Fibroblast of skin of abdomen (primary cell): Measurements from ENCODE around the gene ZMYM1. TPM values are rescaled to one million over a fixed set of nuclear protein-coding genes. Genes with fewer than 3 reads are reported as not detected.
"Not testable (repeated sequence)": the region's sequence is repeated elsewhere in the genome, so short reads cannot be mapped to it uniquely, and the experiment has no call there.

Experiments used
- DNase-seq: peaks from one replicate; pipeline ENCODE4 v3.0.0-alpha.2; 2013
- polyA plus RNA-seq, 2 experiments: library from polyadenylated mRNA; unstranded; fragments of 120-200 nt; gene quantifications; one replicate each; pipeline ENCODE4 v1.2.1, GENCODE V29; 2013; ENCODE audit not compliant: insufficient read length in 2 of 2

Gene ZMYM1
- polyA plus RNA-seq (2013, experiment 1 of 2; ENCODE audit: insufficient read length), result 8.9 TPM
- polyA plus RNA-seq (2013, experiment 2 of 2; ENCODE audit: insufficient read length), result 9.1 TPM

DNA sequence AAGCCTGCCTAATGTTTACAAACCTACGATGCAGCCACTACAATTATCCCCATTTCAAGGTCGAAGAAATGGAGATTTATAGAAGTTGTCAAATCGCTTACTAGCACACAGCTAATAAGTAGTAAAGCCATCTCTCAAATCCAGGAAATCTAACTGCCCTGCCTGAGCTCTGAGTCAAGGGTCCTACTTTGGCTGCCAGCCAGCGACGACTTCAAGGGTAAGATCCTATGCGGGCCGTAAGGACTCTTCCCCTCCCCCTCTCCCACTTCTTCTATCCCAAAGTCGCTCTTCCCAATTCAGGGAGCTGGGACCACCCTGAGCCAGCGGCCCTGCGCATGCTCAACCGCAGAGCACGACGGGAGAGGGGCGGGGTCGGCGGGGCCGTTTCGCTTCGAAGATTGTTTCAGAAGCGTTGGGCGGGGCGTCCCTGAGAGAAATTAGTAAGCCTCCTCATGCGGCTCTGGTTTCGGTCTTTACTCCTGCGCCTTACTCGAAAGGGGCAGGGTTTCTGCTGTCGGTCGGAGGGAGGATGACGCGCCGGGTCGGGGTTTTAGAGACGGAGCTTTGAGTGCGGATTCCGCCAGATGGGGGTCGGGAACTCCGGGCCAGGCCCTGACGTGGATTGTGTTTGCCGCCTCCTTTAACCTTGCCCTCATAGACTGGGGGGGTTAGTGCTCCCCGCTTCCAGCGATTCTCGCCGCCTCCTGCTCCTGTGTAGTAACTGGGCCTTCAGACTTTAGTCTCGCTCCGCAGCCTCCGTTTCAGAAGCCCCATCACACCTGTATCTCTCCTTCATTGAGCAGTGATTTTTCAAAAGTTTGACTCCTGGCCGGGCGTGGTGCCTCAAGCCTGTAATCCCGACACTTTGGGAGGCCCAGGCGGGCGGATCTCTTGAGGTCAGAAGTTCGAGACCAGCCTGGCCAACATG is at the start of gene ZMYM1:
TSS of gene ZMYM1 (plus strand) at position 383 of the 928 bp plus-strand sequence. CDS start 14,603 bp downstream, outside the sequence.
- DNase-seq, result peak; percentile 89

DNA sequence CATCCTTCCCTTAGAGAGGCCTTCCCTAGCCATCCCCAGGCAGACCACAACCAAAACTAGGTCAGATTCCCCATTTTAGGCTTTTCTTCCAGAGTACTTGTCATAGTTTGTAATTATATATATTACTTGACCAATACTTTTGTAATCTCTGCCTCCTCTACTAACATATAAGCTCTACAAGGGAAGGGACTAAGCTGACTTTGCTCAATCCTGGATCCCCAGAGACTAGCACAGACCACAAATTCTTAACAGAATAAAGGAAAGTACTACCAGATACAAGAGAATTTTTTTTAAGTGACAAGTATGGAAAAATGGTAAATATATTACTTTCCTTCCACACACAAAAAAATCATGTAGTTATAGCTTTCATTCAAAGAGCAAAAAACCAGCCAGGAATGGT is 49.4 kb upstream of the ZMYM1 start:
- peak; percentile 18 for DNase-seq

DNA sequence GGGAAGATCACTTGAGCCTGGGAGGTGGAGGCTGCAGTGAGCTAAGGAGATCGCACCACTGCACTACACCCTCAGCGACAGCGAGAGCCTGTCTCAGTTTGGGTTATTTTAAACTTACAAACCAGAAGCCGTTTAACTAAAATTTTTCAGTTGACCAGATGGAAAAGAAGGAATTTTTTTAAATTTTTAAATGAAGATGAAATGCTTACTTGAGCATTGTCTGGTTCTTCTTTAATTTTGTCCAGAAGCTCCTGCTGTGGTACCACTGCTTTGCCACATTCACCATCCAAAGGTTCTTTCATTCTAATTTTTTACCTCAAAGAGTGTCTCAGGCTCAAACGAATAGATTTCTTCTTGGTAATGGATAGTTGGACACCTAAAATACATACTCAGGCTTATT is 48.8 kb upstream of the ZMYM1 start:
- no peak for DNase-seq

DNA sequence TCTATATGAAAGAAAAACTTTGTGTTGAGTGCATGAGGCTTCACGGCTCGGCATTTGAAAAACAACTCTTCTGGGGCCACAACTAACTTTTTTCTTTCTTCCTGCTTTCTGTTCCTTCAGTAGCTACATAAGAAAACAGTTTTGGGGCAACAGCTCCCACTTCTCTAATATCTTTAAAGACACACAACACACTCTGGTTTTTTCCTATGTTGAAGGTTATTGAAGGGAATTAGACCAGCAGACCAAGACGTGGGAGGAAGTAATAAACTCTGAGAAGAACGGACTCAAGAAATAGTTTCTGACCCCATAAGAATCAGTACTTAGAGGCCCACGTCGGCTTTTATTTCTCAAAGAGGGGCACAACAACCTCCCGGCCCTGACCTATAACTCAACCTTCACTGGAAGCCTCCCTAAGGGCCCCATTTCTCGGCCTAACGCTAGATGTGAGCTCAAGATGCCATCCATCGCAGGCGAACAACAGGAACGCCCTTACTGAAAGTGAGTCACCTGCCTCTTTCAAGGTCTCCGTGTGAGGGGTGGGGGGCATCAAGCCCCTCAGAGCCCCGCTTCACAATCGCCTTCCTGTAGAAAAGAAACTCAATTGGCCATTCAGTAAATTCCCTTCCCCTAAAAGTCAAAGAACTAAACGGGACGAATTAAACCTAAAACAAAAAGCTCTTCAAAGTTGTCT is 48.3 kb upstream of the ZMYM1 start:
- DNase-seq, result peak; percentile 30

DNA sequence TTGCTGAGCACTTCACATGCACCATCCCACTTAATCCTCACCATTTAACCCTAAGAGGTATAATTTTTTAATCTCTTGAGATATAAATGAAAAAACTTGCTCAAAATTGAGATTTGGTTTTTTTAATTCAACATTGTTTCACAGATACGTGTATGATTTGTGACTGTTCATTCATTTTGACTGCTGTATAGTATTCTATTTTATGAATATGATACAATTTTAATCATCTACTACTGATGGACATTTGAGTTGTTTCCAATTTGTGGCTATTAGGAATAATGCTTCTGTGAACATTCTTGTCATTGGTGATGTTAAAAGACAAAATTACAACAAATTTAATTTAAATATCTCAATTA is 46.8 kb upstream of the ZMYM1 start:
- no peak for DNase-seq

DNA sequence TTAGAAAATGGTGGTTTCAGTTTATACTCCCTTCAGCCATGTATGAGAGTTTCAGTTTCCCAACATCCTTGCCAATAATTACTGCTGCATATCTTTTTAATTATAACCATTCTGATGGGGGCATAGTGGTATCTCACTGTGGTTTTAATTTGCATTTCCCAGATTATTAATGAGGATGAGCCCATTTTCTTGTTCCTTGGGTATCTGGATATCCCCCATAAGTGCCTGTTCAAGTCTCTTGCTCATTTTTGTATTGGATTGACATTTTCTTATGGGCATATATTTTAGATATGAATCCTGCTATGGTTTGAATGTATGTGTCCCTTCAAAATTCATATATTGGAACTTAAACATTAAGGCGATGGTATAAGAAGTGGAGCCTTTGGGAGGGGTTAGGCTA is 45.8 kb upstream of the ZMYM1 start:
- no peak for DNase-seq

DNA sequence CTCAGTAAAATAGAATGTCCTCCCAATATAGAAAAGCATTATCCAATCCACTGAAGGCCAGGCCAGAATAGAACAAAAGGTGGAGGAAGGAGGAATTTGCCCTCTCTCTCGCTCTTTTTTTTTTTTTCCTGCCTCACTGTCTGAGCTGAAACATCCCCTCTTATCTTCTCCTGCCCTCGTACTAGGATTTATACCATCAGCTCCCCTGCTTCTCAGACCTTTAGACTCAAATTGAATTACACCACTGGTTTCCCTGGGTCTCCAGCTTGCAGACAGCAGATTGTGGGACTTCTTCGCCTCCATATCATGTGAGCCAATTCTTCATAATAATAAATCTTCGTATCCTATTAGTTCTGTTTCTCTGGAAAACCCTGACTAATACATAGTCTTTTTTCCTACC is 42.6 kb upstream of the ZMYM1 start:
- DNase-seq, result no peak

DNA sequence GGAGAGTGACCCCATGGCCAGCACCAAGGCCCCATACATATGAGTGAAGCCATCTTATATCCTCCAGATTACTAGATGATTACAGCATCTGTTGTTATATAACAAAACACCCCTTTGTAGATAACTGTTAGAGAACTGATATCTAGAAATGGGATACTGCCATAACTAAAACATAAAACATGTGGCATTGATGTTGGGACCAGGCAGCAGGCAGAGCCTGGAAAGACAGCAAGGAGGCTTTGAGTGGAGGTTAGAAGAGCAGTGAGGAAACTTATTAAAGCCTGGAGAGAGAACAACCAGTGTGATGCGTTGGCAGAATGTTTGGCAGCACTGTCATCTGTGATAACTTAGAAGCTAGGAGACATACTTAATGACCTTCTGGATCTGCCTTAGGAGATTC is 42.0 kb upstream of the ZMYM1 start:
- DNase-seq, result no peak

DNA sequence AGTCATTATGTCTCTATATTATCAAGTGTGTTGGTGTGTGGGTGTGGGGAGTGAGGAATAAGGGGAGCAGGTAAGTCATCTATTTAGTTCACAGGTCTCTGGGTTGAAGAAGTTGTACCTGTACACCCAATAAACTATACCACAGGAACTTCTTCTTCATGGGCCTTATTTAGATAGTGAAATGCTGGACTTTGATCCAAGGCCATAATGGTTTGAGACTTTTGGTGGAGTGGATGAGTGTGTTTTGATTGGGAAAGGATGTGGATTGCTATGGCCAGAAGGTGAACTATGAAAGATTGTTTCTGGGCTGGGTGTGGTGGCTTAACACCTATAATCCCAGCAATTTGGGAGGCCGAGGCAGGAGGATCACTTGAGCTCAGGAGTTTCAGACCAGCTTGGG is 40.5 kb upstream of the ZMYM1 start:
- DNase-seq, result no peak

DNA sequence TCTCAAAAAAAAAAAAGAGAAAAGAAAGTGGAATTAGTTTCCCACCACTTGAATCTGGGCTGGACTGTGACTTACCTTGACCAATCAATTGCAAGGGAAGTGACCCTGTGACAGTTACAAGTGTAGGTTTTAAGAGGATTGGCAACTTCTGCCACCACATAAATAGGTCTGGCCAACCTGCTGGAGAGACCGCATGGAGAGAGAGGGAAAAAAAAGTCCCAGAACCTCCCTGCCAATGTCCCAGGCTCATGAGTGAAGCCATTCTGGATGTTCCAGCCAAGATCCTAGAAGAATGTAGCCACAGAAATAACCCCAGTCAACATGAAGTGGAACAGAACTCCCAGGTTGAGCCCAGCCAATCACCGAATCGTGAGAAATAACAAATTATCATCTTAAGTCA is 35.7 kb upstream of the ZMYM1 start:
- DNase-seq, result no peak

DNA sequence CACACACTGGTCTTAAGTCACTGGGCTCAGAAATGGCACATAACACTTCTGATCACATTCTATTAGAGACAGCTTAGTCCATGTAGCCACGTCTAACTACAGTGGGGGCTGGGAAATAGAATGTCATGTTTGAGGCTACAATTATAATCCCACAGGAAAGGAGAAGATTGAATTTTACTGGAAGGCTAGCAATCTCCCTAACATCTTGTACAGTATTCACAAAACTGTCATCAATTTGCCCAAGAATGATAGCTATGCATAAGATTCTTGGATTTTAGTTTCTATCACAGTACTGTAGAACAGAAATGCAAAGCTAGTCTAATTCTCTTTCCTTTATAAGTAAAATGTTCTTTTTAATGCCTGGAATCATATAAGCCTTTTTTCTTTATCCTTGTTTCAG is 34.8 kb upstream of the ZMYM1 start:
- peak; percentile 48 for DNase-seq

DNA sequence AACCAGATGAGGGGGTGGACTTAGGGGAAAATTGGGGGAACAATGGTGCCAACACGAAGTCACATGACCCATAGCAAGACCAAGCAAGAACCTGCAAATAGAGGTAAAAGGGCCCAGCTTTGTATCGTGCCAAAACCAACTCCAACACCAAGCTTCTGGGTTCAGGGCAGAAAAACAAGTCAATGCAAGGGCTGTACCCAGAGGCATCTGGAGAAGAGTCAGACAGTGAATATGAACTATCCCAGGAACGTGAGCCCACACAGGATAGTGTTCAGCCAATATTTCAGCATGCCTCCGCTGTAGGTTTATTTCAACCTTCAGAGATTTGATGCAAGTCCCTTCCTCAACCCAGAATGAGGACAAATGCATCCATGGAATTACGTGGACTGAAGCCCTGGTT is 32.5 kb upstream of the ZMYM1 start:
- DNase-seq, result no peak

DNA sequence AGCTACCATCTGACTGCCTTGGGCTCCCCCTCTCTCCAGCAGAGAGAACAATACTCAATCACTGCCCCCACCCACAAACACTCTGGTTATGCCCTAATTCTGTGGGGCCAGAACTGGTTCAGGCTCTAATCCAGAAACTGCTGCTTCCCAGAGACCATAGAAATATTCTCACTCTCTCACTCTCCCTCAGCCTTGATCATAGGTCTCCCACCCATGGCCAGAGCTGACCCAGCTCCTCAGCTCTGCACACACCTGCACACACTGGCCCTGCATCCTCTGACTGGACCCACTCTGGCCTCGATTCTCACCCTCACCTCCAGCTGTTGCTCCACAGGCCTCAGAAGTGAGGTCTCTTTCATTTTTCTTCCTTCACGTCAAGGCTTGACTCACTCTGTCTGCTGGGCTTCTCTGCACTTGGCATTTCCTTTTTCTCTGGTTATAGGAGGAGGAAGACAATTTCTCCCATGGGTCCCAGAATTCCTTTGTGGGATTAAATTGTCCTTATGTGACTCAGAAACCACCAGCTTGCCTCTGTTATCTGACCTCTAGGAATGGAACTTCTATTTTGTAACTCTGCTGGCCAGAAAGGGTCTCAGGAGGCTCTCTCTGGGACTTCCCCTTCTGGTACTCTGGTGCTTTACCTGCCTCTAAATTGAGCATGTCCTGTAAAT is 31.9 kb upstream of the ZMYM1 start:
- DNase-seq, result peak; percentile 93

DNA sequence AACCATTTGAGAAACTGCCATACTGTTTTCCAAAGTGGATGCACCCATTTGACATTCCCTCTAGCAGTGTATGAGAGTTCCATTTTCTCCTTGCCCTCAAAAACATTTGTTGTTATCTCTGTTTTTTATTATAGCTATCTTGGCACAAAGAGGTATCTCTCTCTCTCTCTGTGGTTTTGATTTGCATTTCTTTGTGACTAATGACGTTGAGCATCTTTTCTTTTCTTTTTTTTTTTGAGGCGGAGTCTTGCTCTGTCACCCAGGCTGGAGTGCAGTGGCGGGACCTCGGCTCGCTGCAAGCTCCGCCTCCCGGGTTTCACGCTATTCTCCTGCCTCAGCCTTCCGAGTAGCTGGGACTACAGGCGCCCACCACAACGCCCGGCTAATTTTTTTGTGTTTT is 30.1 kb upstream of the ZMYM1 start:
- DNase-seq, result peak; percentile 32

DNA sequence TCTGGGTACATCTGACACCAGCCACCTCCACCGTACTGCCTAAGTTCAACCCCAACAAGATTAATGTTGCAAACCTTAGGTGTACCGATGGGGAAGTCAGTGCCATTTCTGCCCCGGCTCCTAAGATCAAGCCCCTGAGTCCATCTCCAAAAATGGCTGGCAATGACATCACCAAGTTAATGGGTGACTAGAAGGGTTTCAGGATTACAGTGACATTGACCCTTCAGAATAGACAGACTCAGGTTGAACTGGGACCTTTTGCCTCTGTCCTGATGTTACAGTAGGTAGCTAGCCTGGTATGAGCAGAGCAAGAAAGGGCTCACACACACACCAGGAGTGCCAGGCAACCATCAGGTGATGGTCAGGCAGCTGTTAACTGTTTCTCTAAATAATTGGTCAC is 25.8 kb upstream of the ZMYM1 start:
- DNase-seq, result no peak

DNA sequence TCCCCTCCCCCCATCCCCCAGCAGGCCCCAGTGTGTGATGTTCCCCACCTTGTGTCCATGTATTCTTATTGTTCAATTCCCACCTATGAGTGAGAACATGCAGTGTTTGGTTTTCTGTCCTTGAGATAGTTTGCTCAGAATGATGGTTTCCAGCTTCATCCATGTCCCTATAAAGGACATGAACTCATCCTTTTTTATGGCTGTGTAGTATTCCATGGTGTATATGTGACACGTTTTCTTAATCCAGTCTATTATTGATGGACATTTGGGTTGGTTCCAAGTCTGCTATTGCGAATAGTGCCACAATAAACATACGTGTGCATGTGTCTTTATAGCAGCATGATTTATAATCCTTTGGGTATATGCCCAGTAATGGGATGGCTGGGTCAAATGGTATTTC is 24.9 kb upstream of the ZMYM1 start:
- DNase-seq, result not testable (repeated sequence)

DNA sequence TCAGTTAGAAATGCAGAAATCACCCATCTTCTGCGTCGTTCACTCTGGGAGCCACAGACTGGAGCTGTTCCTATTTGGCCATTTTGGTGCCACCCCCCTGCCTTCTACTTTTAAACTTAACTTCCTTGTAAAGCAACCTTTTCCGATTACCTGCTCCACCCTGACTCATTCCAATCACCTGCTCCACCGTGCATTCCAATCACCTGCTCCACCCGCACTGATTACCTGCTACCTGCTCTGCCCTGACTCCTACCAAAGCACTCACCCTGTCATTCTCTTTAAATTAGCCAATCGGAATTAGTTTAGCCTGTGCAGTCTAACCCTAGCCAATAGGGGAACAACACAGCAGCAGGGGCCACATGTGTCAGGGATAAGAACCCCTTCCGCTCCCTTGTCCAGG is 20.9 kb upstream of the ZMYM1 start:
- not testable (repeated sequence) for DNase-seq

DNA sequence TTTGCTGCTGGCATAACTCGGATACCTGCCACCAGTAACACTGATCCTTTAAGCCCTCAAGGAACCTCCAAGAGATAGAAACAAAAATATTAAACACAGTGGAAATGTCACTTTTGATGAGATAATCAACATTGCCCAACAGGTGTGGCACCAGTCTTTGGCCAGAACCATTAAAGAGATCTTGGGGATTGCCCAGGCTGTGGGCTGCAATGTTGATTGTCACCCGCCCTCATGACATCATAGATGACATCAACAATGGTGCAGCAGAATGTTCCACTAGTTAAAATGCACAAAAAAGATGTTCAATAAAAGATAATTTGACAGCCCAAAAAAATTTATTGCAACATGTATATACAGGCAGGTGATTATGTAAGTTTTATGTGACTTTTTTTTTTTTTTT is 20.2 kb upstream of the ZMYM1 start:
- DNase-seq, result no peak

DNA sequence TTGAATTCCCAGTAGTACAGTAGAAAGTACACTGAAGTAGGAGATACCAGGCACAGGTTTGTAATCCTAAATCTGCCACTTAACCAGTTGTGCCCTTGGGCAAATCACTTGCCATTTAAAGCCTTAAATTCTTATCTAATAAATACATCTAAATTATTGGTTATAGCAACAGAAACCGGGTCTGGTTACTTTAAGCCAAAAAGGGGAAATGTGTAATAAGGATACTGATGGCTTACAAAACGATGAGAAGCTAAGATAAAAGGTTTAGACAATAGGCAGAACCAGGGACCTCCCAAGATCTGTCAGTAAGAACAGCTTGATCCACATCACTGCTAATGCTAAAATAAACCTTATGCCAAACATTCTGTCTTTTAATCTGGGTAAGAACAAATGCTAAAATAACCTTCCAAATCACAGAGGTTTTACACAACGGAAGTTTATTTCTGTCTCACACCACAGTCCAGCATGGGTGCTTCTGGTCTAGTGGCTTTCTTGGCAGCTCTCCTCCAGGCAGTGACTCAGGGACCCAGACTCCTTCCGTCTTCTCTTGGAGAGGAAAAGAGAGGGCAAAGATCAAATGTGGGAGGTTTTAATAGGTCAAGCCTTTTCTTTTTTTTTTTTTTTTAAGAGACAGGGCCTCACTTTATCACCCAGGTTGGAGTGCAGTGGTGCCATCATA is 16.5 kb upstream of the ZMYM1 start:
- no peak for DNase-seq

DNA sequence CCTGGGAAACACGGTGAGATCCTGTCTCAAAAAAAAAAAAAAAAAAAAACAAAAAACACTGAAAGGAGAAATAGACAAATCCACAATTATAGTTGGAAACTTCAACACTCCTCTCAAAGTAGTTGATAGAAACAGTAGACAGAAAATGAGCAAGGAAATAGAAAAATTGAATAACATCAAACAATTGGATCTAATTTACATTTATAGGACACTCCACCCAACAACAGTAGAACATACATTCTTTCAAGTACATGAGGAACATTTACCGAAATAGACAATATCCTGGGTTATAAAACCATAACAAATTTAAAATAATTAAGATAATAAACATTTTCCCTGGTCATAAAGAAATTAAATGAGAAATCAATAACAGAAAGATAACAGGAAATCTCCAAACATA is 14.9 kb upstream of the ZMYM1 start:
- DNase-seq, result no peak

DNA sequence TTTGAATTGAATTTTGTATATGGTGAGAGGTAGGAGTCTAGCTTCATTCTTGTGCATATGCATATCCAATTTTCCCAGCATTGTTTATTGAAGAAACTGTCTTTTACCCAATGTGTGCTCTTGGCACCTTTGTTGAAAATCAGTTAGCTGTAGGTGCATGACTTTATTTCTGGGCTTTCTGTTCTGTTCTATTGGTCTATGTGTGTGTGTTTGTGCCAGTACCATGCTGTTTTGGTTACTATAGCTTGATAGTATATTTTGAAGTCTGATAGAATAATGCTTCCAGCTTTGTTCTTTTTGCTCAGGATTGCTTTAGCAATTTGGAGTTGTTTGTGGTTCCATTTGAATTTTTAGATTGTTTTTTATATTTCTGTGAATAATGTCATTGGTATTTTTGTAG is 9.4 kb upstream of the ZMYM1 start:
- DNase-seq, result no peak

DNA sequence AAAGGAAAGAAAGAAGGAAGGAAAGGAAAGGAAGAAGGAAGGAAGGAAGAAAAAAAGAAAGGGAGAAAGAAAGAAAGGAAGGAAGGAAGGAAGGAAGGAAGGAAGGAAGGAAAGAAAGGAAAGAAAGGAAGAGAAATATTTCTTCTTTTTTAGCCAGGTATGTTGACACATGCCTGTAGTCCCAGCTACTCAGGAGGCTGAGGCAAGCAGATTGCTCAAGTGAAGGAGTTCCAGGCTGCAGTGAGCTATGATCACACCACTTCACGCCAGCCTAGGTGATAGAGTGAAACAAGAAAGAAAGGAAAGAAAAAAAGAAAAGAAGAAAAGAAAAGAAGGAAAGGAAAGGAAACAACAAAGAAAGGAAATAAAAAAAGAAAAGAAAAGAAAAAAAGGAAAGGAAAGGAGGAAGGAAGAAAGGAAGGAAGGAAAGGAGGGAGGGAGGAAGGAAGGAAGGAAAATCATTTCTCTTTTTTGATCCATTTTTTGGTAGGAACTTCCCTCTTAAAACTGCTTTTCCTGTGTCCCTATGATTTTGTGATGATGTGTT is 5.8 kb upstream of the ZMYM1 start:
- DNase-seq, result no peak
